Trophoblast cell (in vitro differentiated cells and primary cell): ENCODE results near the gene DBF4B.
"Not testable (repeated sequence)": the region's sequence is repeated elsewhere in the genome, so short reads cannot be mapped to it uniquely, and the experiment has no call there.

Source experiments
- DNase-seq, 2 donors: peaks; one replicate each; pipeline ENCODE4 v3.0.0-alpha.2; 2016
- H2AFZ ChIP-seq: 2 replicates; pipeline ENCODE4 v1.6.1; 2013; ENCODE audit warnings: low read length, moderate library complexity, mild to moderate bottlenecking; ENCODE audit not compliant: insufficient read depth, poor library complexity
- H2AK5ac ChIP-seq: 2 replicates; pipeline ENCODE4 v1.6.1; 2013; ENCODE audit warnings: mild to moderate bottlenecking, low read length
- H2BK120ac ChIP-seq: 2 replicates; pipeline ENCODE4 v1.6.1; 2013; ENCODE audit warnings: low read length, mild to moderate bottlenecking, moderate library complexity; ENCODE audit not compliant: insufficient read depth, poor library complexity
- H2BK12ac ChIP-seq: 2 replicates; pipeline ENCODE4 v1.6.1; 2013; ENCODE audit warnings: mild to moderate bottlenecking, low read length, moderate library complexity
- H2BK5ac ChIP-seq: 2 replicates; pipeline ENCODE4 v1.6.1; 2013; ENCODE audit warnings: low read length, low read depth, moderate library complexity, mild to moderate bottlenecking; ENCODE audit not compliant: poor library complexity
- H3K14ac ChIP-seq: 2 replicates; pipeline ENCODE4 v1.6.1; 2013; ENCODE audit warnings: mild to moderate bottlenecking, low read length
- H3K18ac ChIP-seq: 2 replicates; pipeline ENCODE4 v1.6.1; 2013; ENCODE audit warnings: mild to moderate bottlenecking, low read length
- H3K23ac ChIP-seq: 2 replicates; pipeline ENCODE4 v1.6.1; 2013; ENCODE audit warnings: low read length
- H3K27ac ChIP-seq: 2 replicates; pipeline ENCODE4 v1.5.1; 2013; ENCODE audit warnings: low read depth, mild to moderate bottlenecking, inconsistent platforms, low read length, moderate library complexity
- H3K27me3 ChIP-seq: 2 replicates; pipeline ENCODE4 v1.6.1; 2013; ENCODE audit warnings: inconsistent platforms, mild to moderate bottlenecking, low read length, moderate library complexity; ENCODE audit not compliant: insufficient read depth
- H3K36me3 ChIP-seq, 2 experiments: 1 replicate in 1 of 2; 2 replicates in 1 of 2; pipeline ENCODE4 v1.6.1; 2013; ENCODE audit warnings: low read length in 2 of 2, mild to moderate bottlenecking in 2 of 2, moderate library complexity in 1 of 2; ENCODE audit not compliant: insufficient read depth in 2 of 2, control insufficient read depth in 1 of 2
- H3K4ac ChIP-seq: 2 replicates; pipeline ENCODE4 v1.6.1; 2013; ENCODE audit warnings: low read depth, mild to moderate bottlenecking, low read length, moderate library complexity
- H3K4me1 ChIP-seq, 2 experiments: 1 replicate in 1 of 2; 2 replicates in 1 of 2; pipeline ENCODE4 v1.6.1; 2013; ENCODE audit warnings: low read length in 2 of 2, mild to moderate bottlenecking in 2 of 2, moderate library complexity in 1 of 2; ENCODE audit not compliant: insufficient read depth in 2 of 2, control insufficient read depth in 1 of 2
- H3K4me2 ChIP-seq: 2 replicates; pipeline ENCODE4 v1.6.1; 2013; ENCODE audit warnings: inconsistent platforms, mild to moderate bottlenecking, low read length, moderate library complexity
- H3K4me3 ChIP-seq: 2 replicates; pipeline ENCODE4 v1.5.1; 2013; ENCODE audit warnings: mild to moderate bottlenecking, low read depth, low read length, inconsistent platforms
- H3K79me1 ChIP-seq: one replicate; pipeline ENCODE4 v1.6.1; 2013; ENCODE audit warnings: low read length
- H3K79me2 ChIP-seq: 2 replicates; pipeline ENCODE4 v1.6.1; 2013; ENCODE audit warnings: low read length, mild to moderate bottlenecking; ENCODE audit not compliant: control insufficient read depth, insufficient read depth, poor library complexity
- H3K9ac ChIP-seq: 2 replicates; pipeline ENCODE4 v1.6.1; 2013; ENCODE audit warnings: mild to moderate bottlenecking, low read length
- H3K9me3 ChIP-seq: 2 replicates; pipeline ENCODE4 v1.6.1; 2013; ENCODE audit warnings: low read depth, mild to moderate bottlenecking, control low read depth, inconsistent platforms, low read length; ENCODE audit not compliant: insufficient read depth
- H4K12ac ChIP-seq: 2 replicates; pipeline ENCODE4 v1.6.1; 2013; ENCODE audit warnings: low read depth, mild to moderate bottlenecking, low read length, moderate library complexity
- H4K8ac ChIP-seq: 2 replicates; pipeline ENCODE4 v1.6.1; 2013; ENCODE audit warnings: low read depth, mild to moderate bottlenecking, low read length, moderate library complexity
- H4K91ac ChIP-seq: one replicate; pipeline ENCODE4 v1.6.1; 2013; ENCODE audit warnings: low read depth, mild to moderate bottlenecking, low read length, moderate library complexity
- WGBS: extraction: QIAGEN DNeasy Blood & Tissue Kit; methylation state at CpG from one replicate; pipeline ENCODE4 v1.1.7; 2013; ENCODE audit warnings: missing lambda C conversion rate; ENCODE audit not compliant: insufficient read length, insufficient coverage; ENCODE audit errors: extremely low coverage; 5-methylcytosine and 5-hydroxymethylcytosine counted together

The DBF4B gene

GRCh38 chr17:44752953-44753861, 44.7 kb downstream of the DBF4B start:
- Histone ChIP-seq H3K23ac (no peak overlapping the region), H3K14ac (no peak overlapping the region), H4K12ac (no peak overlapping the region), H3K27me3 (peaks cover 8% of the 10 kb centered on the region), H3K36me3 (peaks cover 28% of the 10 kb centered on the region in 2 experiments), H3K4ac (no peak overlapping the region), H2BK12ac (no peak overlapping the region), H2AFZ (no peak overlapping the region), H4K91ac (no peak overlapping the region), H2BK120ac (no peak overlapping the region), H3K4me1 (no peaks in the 10 kb centered on the region), H2BK5ac (no peak overlapping the region), H3K79me1 (no peaks in the 10 kb centered on the region), H3K79me2 (no peaks in the 10 kb centered on the region), H4K8ac (no peak overlapping the region), H3K9ac (no peak overlapping the region), H3K4me2 (no peak overlapping the region), H2AK5ac (no peak overlapping the region), H3K4me3 (no peak overlapping the region), H3K9me3 (peaks cover 2% of the 10 kb centered on the region), H3K27ac (no peak overlapping the region), H3K18ac (no peak overlapping the region)
- DNase-seq = no peak
- no CpG with 5 or more reads among the region's 17 CpGs for WGBS

DNA sequence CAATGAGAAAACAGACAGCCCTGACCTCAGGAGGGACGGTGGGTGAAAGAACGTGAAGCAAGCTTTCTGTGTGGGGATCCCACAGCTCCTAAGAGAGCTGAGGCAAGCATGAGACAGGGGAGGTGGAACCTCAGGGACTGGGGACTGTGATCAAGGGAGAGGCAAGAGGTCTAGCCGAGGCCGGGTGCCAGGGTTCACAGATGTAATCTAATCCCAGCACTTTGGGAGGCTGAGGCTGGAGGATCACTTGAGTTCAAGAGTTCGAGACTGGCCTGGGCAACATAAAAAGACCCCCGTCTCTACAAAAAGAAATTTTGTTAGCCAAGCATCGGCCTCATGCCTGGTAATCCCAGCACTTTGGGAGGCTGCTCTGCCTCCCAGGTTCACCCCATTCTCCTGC, 45.8 kb downstream of the DBF4B start:
- H2AK5ac ChIP-seq = no peak overlapping the region
- peaks cover 1% of the 10 kb centered on the region in 2 experiments for H3K4me1 ChIP-seq
- H2BK5ac ChIP-seq = no peak overlapping the region
- WGBS = no CpG with 5 or more reads among the region's 7 CpGs
- H3K18ac ChIP-seq = no peak overlapping the region
- H3K9ac ChIP-seq = no peak overlapping the region
- no peak overlapping the region for H3K27ac ChIP-seq
- H2AFZ ChIP-seq = no peak overlapping the region
- no peak for DNase-seq
- H3K27me3 ChIP-seq = peaks cover 16% of the 10 kb centered on the region
- no peak overlapping the region for H2BK120ac ChIP-seq
- H3K79me1 ChIP-seq = no peaks in the 10 kb centered on the region
- peaks cover 2% of the 10 kb centered on the region for H3K9me3 ChIP-seq
- H4K12ac ChIP-seq = no peak overlapping the region
- no peak overlapping the region for H4K8ac ChIP-seq
- H3K23ac ChIP-seq = no peak overlapping the region
- H3K4me2 ChIP-seq = no peak overlapping the region
- H3K79me2 ChIP-seq = no peaks in the 10 kb centered on the region
- H2BK12ac ChIP-seq = no peak overlapping the region
- no peak overlapping the region for H3K4ac ChIP-seq
- H3K36me3 ChIP-seq = peaks cover 18 to 19% of the 10 kb centered on the region in 2 experiments
- no peak overlapping the region for H3K4me3 ChIP-seq
- no peak overlapping the region for H3K14ac ChIP-seq
- no peak overlapping the region for H4K91ac ChIP-seq

- WGBS = no CpG with 5 or more reads among the region's 5 CpGs
- Histone ChIP-seq H3K27me3 (peaks cover 23% of the 10 kb centered on the region), H3K36me3 (peaks cover 12 to 15% of the 10 kb centered on the region in 2 experiments)
- not testable (repeated sequence) for H3K4me3 ChIP-seq, H2BK5ac ChIP-seq, H2AFZ ChIP-seq, H3K9ac ChIP-seq, H3K14ac ChIP-seq, H3K79me1 ChIP-seq, H4K91ac ChIP-seq, H3K4ac ChIP-seq, H3K23ac ChIP-seq, H3K27ac ChIP-seq, H3K18ac ChIP-seq, H2BK12ac ChIP-seq, DNase-seq, H3K9me3 ChIP-seq, H2AK5ac ChIP-seq, H3K4me2 ChIP-seq, H4K12ac ChIP-seq, H2BK120ac ChIP-seq, H3K79me2 ChIP-seq, H4K8ac ChIP-seq, H3K4me1 ChIP-seq
These were observed 46.7 kb downstream of the DBF4B start for GRCh38 chr17:44755180-44755579.

DNA sequence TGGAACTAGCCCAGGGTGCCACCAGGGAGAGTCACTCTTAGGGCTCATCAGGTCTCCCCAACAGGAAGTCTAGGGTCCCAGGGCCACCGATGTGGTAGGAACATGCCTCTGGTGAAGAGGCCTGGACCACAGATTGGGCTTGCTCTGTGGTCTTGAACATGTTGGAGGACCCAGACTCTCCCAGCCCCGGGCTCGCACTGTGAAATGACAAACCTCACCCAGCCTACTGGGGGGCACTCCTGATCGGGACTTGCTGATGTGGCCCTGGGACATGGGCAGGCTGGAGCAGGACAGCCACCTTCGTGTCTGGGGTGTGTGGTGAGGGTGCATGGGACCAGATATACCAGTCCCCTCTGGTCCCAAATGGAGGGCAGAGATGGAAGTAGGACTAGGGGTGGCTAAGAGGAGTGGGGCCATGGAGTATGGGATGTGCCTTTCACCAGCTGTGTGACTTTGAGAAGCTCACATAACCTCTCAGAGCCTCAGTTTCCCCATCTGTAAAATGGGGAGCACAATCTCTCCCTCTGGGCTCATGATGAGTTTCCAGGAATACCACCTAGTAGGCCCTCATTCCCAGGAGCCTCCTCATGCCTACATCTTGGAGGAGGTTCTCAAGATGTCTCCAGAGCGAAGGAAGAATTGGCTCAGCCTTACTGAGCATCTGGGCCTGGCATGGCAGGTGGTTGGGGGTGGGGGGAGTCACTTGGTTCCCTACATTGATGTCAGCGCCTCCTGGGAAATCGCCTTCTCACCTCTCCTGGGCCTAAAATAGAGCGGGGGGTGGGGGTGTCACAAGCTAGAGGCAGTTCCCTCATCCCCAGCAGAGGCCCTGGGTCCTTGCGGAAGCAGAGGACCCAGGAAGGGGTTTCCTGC, 48.8 kb downstream of the DBF4B start:
- no peak overlapping the region for H2BK5ac ChIP-seq
- H3K4me3 ChIP-seq = no peak overlapping the region
- no peak overlapping the region for H3K4me2 ChIP-seq
- H3K4ac ChIP-seq = no peak overlapping the region
- no peak overlapping the region for H4K12ac ChIP-seq
- H3K9me3 ChIP-seq = peaks cover 2% of the 10 kb centered on the region
- no peak overlapping the region for H3K14ac ChIP-seq
- no peak overlapping the region for H2BK120ac ChIP-seq
- no peaks in the 10 kb centered on the region for H3K79me2 ChIP-seq
- H2BK12ac ChIP-seq = no peak overlapping the region
- H3K9ac ChIP-seq = no peak overlapping the region
- no peak overlapping the region for H4K91ac ChIP-seq
- no CpG with 5 or more reads among the region's 10 CpGs for WGBS
- peaks cover 23% of the 10 kb centered on the region for H3K27me3 ChIP-seq
- no peak for DNase-seq
- H3K79me1 ChIP-seq = no peaks in the 10 kb centered on the region
- H2AFZ ChIP-seq = no peak overlapping the region
- no peak overlapping the region for H3K23ac ChIP-seq
- no peaks in the 10 kb centered on the region for H3K36me3 ChIP-seq
- no peak overlapping the region for H3K27ac ChIP-seq
- no peak overlapping the region for H3K18ac ChIP-seq
- H3K4me1 ChIP-seq = peaks cover 3 to 5% of the 10 kb centered on the region in 2 experiments
- H4K8ac ChIP-seq = no peak overlapping the region
- H2AK5ac ChIP-seq = no peak overlapping the region
